GM12872 (cell line): ENCODE measurements around the gene CELF1.

Experiments used
- TF ChIP-seq, protein P1 (sequence below): IDR thresholded peaks from 3 replicates; pipeline ENCODE4 v1.5.1; 2011; ENCODE audit warnings: low read depth, mild to moderate bottlenecking, low read length, moderate library complexity; ENCODE audit not compliant: insufficient read depth

Gene CELF1

DNA sequence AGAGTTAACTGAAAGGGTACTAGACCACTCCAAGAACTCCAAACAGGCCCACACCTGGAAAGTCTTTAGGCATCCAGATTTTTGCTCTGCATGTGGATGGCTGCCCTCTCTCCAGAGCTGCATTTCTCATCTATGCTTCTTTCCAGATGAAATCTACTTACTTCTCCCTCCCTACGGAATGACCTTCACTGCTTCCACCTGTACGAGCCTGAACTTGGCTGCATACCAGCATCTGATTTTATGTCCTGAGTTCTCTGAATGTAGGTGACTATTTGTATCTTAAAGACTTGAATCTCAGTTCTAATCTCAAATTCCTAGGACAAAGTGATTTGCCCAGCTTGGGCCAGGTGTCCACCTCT lies 13.3 kb downstream of the CELF1 start:
- TF ChIP-seq, protein P1, sequence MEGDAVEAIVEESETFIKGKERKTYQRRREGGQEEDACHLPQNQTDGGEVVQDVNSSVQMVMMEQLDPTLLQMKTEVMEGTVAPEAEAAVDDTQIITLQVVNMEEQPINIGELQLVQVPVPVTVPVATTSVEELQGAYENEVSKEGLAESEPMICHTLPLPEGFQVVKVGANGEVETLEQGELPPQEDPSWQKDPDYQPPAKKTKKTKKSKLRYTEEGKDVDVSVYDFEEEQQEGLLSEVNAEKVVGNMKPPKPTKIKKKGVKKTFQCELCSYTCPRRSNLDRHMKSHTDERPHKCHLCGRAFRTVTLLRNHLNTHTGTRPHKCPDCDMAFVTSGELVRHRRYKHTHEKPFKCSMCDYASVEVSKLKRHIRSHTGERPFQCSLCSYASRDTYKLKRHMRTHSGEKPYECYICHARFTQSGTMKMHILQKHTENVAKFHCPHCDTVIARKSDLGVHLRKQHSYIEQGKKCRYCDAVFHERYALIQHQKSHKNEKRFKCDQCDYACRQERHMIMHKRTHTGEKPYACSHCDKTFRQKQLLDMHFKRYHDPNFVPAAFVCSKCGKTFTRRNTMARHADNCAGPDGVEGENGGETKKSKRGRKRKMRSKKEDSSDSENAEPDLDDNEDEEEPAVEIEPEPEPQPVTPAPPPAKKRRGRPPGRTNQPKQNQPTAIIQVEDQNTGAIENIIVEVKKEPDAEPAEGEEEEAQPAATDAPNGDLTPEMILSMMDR: no peak

DNA sequence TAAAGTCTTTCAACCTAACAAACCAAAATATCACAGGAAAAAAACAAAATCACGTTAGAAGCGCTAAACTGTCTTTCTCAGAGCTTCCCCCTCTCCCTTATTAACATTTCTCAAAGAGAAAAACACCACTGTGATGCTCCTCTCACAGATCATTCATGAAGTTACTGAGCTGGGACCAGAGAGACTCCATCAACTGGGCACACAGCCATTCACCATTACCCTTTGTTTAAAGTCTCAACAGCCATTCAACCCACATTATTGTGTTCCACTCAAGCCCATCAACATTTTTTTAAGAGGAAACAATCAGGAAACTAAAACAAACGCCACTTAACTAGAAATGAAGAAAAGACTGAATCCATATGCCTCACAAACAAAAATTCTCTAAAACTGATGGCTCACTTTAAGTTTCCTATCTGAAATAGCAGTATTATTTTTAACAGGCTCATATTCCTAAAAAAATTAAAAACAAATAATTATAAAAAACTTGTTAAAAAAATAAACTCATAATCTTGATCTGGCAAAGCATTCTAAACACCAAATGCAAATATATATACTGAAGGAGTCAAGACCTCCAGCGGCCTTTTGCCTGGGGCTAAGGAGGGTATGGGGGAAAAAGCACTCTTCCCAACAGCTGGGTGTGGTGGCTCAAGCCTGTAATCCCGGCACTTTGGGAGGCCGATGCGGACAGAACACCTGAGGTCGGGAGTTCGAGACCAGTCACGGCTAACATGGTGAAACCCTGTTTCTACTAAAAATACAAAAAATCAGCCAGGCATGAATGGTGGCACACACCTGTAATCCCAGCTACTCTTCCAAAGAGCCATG lies 14.0 kb downstream of the CELF1 start:
- TF ChIP-seq, protein P1: no peak

DNA sequence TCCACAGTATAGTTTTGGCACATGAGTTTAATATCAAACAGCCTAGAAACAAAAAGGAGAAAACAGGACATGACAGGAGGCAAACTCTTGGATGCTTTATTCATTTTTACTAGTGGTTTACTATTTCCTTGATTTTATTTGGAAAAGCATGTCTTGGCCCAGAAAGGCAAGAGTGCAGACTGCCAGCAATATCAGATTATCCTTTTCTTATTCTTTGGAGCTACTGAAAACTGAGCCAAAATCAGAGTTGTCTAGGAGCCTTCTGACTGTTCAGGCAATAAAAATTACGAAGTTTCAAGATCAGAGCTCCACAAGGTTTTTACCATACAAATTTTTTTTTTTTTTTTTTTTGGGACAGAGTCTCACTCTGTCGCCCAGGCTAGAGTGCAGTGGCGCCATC lies 16.0 kb downstream of the CELF1 start:
- TF ChIP-seq, protein P1: no peak

DNA sequence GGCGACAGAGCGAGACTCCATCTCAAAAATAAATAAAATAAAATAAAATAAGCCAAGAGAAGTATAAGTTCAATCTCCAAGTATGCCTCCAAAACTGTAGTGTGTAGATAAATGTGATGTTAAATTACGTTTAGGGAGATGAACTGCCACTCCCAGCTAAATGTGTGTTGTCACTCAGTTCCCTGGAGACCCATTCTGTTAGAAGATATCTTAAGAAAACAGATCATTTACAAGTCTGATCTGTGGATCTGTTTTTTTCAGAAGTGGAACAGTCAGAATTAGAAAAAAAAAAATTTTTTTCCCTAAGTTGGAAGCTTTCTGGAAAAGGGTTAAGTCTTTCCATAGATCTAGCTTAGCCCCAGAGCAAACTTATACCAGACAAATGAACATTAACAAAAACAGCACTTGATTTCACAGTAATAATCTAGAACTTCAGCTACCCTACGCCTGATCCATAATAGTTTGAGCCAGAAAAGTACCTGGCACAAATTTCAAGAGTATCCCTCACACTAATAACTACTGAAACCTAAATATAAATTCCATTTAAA lies 18.2 kb downstream of the CELF1 start:
- TF ChIP-seq, protein P1: no peak

DNA sequence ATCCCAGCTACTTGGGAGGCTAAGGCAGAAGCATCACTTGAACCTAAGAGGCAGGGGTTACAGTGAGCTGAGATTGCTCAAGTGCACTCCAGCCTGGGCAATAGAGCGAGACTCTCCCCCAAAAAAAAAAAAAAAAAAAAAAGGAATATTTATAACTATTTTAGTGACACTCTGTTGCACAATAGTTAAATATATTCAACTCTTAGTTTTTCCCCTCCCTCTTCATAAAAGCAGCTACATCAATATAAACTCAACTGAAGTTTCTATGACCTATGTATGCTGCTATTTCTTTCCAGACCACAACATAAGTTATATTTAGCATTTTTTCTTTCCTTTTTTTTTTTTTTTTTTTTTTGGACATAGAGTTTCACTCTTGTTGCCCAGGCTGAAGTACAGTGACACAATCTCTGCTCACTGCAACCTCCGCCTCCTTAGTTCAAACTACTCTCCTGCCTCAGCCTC lies 19.2 kb downstream of the CELF1 start:
- TF ChIP-seq, protein P1: no peak

DNA sequence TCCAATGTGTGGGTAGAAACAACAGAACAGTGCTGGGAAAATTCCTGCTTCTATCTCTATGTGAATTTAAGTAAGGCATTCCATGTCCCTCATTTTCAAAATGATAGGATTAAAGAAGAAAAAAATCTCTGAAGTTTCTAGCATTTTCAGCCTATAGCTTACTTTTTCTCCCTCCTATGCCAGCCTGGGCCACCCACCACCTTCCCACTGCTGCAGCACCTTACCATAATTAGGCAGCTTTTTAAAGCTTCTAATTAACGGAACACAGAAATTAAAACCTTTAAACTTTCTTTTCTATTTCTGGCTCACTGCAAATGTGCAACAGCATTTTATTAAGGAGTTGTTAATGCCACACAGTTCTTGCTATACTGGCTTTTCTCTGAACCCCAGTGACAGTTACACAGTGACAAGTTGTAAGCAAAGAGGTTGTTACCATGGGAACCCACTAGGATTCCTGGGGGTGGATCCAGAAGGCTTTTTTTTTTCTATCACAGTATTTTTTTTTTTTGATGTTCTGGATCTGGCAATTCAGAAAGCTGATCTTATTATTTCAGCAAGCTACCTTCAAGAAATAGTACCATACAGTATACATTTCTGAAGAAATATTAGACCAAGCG lies 20.2 kb downstream of the CELF1 start:
- TF ChIP-seq, protein P1: no peak

DNA sequence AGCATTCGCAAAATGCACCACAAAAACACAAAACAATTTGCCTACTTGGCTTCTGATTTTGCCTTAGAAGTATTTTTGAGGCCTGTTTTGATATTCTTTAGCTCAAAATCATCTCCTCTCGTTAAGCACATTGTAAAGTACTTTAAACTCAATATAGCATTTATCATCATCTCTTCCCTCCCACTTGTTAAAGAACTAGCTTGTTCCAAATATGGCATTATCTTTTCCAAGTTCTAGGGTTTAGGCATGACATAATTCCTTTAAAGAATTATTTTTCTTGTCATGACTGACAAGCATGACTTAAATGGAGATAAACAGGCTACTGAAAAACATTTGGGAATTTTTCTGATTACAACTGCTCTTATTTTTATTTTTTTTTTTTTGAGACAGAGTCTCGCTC lies 21.3 kb downstream of the CELF1 start:
- TF ChIP-seq, protein P1: no peak
